GM10266 (cell line): Measurements from ENCODE around the gene ATP6V0B.
A peak's percentile ranks its signal among the peaks of the same experiment; 100 is the strongest.

ENCODE experiments used
- DNase-seq: peaks from one replicate; pipeline ENCODE4 v3.0.0; 2012; ENCODE audit errors: extremely low spot score
- CTCF ChIP-seq: IDR thresholded peaks from 2 replicates; pipeline ENCODE4 v1.5.1; 2012; ENCODE audit warnings: mild to moderate bottlenecking, low read depth; ENCODE audit not compliant: control insufficient read depth, insufficient read depth; ENCODE audit errors: missing control alignments

The ATP6V0B gene

GRCh38 chr1:43933386-43934100 is 41.2 kb upstream of the ATP6V0B start, which contains the start of gene ARTN:
Gene ARTN (plus strand): TSS chr1:43933801. CDS start chr1:43935657, 1,856 bp downstream.
- DNase-seq = peak; percentile 47
- TF ChIP-seq CTCF = no peak

- DNase-seq = peak; percentile 94
Observed at GRCh38 chr1:43934101-43934985, 40.4 kb upstream of the ATP6V0B start.

GRCh38 chr1:43934986-43935324 is 39.8 kb upstream of the ATP6V0B start:
- no peak for TF ChIP-seq CTCF
- DNase-seq = no peak

More at GRCh38 chr1:43934101-43934985, 40.4 kb upstream of the ATP6V0B start:
- TF ChIP-seq CTCF = peak; percentile 93

GRCh38 chr1:43935711-43936427 is 38.9 kb upstream of the ATP6V0B start:
- DNase-seq = peak; percentile 42
- no peak for TF ChIP-seq CTCF

GRCh38 chr1:43936431-43937151 is 38.2 kb upstream of the ATP6V0B start:
- DNase-seq = peak; percentile 49
- no peak for TF ChIP-seq CTCF

GRCh38 chr1:43937179-43937865 is 37.4 kb upstream of the ATP6V0B start:
- no peak for TF ChIP-seq CTCF
- no peak for DNase-seq
